T47D (cell line): Measurements from ENCODE around the gene EML4.

Source experiments
- DNase-seq, 2 experiments: peaks; one replicate each; pipeline versions ENCODE4 v3.0.0 to v3.0.0-alpha.2; 2011 to 2012; ENCODE audit warnings: low read depth in 1 of 2, low spot score in 1 of 2
- JUND ChIP-seq: IDR thresholded peaks from 2 replicates; pipeline ENCODE4 v1.6.1; 2012; ENCODE audit warnings: low read depth
- in situ Hi-C: cut with HindIII; loops from 2 replicates; pipeline ENCODE4 v1.10.0; 2016; ENCODE audit warnings: low sequenced_read_pairs, low pct_unique_long_range_greater_than_20kb

The EML4 gene

DNA sequence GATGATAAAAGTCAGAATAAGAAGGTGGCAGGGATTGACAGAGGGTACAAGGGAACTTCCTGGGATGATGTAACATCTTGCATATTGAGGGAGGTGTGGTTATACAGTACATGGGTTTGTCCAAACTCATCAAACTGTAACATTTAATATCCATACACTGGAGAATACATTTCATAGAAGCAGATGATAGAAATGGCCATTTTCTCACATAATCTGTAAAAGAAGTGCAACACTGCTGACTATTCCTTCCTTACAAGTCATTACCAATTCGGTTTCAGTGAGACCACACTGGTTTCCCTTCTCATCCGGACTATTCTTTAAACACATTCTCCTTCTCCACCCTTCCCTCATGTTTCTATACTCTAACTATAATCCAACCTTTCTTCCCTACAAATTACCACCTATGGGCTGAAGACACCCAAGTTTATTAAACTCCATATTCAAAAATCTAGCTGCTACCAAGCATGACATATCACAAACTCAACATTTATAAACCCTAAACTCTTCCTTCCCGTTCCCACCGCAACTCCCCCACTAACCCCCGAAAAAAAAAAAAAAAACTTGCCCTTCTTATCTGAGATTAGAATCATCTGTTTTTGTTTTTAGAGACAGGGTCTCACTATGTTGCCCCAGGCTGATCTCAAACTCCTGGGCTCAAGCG lies 190.3 kb downstream of the EML4 start:
- no peak for TF ChIP-seq JUND
- in situ Hi-C loops: no loop called here
- DNase-seq: no peak

DNA sequence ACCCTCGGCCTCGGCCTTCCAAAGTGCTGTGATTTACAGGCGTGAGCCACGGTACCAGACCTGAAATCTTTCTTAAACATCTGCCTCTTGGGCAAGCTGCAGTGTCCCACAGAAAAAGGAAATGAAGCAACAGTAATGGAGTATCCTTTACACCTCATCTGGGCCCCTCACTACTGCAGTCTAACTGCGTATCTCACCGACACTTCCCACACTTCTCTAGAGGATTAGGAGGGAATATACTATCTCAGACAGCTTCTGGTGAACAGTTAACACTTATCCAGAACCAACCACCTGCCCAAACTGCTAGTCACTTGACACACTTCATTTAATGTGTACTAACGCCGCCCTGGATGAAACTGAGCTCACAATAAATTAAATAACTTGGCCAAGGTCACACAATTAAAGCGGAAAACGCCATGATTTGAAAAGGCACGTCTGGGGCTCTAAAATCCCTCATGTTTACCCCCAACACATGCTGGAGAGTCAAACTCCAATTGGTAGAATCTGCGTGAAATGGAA lies 190.9 kb downstream of the EML4 start:
- TF ChIP-seq JUND: no peak
- DNase-seq: no peak
- in situ Hi-C loops: no loop called here

GRCh38 chr2:42360493-42360889 lies 191.3 kb downstream of the EML4 start:
- no peak for DNase-seq
- no peak for TF ChIP-seq JUND
- in situ Hi-C loops: no loop called here

DNA sequence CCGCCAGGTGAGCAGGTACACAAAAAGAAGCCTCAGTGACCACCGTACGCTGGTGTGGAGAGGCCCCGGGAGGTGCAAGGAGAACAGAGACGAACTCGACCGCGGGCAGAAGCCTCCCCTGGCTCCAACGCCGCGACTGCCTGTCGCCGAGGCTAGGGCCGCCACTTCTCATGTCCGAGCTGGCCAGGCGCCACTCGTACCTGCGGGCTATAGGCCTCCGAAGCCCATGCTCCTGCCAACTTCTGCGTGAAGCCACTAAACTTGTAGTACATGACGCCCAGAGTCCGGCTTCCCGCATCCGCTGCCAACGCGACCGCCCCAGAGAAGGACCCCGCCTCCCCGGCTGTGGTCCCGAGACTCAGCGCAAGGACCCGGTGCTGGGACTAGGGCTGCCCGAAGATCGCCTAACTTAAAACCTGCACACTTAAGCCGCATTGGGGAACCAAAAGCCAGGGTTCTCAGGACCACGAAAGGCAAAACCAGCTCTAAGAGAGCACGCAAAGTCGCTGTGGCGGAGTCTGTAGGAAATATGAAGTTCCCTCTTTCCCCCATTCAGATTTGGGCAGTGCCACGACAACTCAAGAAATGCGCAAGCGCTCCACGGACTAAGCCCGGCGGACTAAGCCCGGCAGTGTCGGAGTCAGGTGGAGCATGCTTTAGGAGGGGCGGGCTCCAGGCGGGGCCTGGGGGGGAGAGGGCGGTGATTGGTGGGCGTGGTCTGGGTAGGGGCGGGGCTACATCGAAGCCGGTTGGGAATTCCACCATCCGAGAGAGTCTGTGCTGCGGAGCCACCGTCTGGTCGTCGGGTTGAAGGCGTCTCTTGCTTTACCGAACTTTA lies 192.0 kb downstream of the EML4 start, which contains the start of gene COX7A2L:
COX7A2L (minus strand) TSS at position 328 of the 838 bp plus-strand sequence; CDS start at position 272, 56 bp downstream.
- DNase-seq: peak; percentile 88 to 96
- TF ChIP-seq JUND: no peak
- in situ Hi-C loops: no loop called here

DNA sequence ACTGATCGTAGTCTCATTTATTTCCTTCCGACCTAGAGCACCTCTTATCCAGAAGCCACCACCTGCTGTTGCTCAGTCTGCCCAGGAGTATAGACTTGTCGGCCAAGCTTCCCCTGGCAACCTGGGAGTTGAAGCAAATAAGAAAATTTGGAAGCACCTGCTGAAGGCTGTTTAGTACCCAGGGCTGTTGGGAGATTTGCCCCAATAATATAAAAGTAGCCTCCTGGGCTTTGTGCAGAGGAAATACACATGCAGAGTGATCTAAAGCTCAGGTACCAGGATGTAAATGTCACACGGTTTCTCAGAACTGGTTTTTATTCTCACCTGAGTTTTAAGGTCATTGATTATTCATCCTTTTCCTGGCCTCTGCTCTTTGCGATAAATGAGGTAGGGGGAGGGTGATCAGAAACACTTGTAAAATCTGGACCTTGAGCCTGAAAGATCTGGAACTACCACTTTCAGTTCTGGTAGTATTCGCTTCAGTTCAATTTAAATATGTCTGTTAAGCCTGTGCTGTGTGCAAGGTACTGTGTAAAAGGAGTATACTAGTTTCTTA lies 192.7 kb downstream of the EML4 start:
- in situ Hi-C loops: no loop called here
- TF ChIP-seq JUND: no peak
- DNase-seq: peak in 1 of 2 experiments; percentile 13

GRCh38 chr2:42363413-42363812 lies 194.3 kb downstream of the EML4 start:
- no peak for TF ChIP-seq JUND

DNA sequence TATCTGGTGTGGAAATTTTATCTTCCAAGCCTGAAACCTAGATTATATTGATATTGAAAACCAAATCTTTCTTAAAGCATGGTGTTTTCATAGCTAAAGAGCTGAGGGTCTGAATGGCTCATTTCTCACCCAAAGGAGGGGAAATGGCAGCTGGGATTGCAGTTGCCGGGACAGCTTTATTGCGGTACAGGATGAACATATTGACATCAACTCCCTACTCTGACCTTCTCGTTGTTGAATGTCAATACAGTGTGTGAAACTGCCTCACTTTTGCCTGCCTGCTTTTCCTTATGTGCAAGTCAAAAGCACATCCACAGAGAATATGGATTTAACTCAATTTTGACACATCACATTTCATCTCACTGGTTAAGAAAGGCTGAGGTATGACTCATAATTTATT lies 195.5 kb downstream of the EML4 start:
- DNase-seq: no peak
- in situ Hi-C loops: no loop called here
- TF ChIP-seq JUND: no peak

More at GRCh38 chr2:42363413-42363812, 194.3 kb downstream of the EML4 start:
- in situ Hi-C loops: no loop called here
- DNase-seq: no peak

DNA sequence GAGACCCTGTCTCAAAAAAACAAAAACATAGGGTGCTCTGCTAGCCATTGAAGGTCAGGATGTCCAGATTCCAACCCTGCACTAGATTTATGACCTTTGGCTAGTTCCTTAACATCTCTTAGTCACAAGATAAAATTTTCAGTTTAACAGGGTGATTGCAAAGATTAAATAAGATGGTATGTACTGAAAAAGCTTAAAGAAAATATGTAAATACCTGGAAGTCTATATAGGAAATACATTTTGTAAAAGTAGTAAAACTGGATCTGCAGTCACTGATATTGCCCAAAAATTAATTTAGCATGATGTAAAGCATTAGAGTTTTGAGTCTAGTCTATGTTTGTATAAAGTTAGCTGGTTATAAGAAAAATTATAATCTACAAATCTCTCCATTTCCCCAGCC lies 197.3 kb downstream of the EML4 start:
- in situ Hi-C loops: no loop called here
- TF ChIP-seq JUND: no peak
- no peak for DNase-seq

GRCh38 chr2:42367835-42368234 lies 198.7 kb downstream of the EML4 start:
- no peak for DNase-seq
- TF ChIP-seq JUND: no peak
- in situ Hi-C loops: no loop called here

DNA sequence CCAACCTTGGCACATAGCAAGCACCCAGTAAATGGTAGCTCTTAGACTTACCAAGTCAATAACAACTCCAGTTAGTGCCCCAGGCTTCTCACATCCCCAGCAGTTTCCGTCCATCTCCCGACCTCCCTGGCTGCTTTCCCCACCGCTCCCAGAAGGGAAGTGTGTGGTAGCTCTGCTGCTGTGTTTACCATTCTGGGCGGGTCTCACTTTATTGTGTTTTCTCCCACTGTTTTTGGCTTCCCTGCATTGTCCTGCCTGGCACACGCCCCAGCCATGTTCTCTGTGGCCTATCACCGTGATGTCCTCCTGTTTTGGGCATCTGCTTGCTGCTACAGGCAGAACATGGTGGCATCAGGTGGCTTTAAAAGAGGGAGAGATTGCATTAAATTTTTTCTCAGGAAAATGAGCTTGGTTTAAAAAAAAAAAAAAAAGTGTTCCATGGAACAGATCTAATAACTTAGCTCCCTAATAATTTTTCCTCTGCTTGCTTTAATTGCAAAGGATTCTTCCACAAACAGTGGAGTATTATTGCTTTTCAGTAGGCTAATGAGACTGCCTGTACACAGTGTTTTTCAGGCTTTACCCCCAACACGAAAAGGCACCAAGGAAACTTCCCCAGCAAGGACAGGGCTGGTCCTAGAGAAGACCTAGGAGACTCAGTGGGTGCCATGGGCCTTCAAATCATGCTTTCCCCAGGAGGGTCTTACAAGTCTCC lies 199.8 kb downstream of the EML4 start:
- in situ Hi-C loops: no loop called here
- no peak for TF ChIP-seq JUND
- no peak for DNase-seq

GRCh38 chr2:42369532-42370229 lies 200.5 kb downstream of the EML4 start:
- DNase-seq: no peak
- no peak for TF ChIP-seq JUND
- in situ Hi-C loops: no loop called here
